Activated naive CD4-positive, alpha-beta T cell (primary cell): ENCODE measurements around the gene OR4C11.

Experiments
- DNase-seq, 4 experiments: peaks; one replicate each; lab custom pipeline; 2025; lab: John Stamatoyannopoulos, UW

The OR4C11 gene

DNA sequence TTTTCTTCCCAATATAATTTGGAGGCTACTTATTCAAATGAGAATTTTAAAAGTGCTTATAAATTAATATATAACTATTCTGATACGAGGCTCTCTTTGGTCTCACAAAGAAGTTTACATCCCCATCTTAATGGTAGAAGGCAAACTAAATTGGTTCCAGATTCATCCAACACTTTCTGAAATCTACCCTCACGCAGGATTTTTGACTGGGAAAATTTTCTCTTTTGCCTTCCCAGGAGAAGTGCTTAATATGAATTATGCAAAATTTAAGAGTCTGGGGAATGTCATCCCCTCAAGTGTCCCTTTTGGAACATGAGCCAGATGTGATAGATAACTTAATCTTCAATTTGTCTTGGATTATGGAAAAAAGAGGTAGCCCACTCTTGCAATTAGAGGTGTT, at the start of gene OR4C11:
OR4C11 (minus strand) TSS at position 101 of the 400 bp plus-strand sequence. CDS start 3,272 bp downstream, outside the sequence.
- no peak for DNase-seq

DNA sequence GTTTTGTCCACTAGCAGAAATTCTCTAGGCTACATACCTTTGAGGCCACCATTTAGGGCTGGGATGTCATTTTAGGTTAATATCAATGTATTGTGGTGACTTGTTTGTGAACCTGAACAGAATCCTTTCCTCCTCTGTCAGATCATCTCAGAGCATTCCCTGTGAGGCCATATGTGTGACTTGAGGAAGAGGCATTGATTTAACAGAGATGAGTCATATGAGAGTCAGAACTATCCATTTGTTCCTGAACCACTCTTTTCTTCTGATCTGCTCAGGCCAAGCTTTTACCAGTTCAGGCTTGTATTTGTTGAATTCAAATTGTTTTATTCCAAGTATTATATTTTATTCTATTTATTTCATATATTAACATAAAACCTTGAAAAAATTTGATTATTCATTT, 47.7 kb upstream of the OR4C11 start:
- DNase-seq = no peak

- DNase-seq = no peak
Measured at GRCh38 chr11:55652560-55652959, 45.1 kb upstream of the OR4C11 start.

GRCh38 chr11:55648027-55648426, 40.6 kb upstream of the OR4C11 start, which contains the start of gene OR4S2:
TSS of gene OR4S2 (plus strand) at chr11:55648327. CDS start at chr11:55650904, 2,577 bp downstream.
- DNase-seq = no peak

DNA sequence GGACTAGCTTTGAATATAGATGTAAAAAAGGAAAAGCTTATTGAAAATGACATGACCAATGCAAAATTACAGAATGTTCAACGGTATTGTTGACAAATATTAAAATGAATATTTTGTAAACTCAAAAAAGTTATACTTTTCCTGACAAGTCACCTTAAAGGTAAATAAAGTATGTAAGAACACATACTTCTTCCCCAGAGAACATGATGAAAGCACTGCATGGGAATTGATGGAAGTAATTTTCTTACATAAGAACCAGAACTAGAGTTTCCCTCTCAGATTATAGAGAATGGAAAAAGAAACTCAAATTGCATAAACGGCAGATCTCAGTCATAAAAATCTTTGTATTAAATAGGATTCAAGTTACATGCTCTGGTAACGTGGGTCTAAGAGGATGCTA, 27.4 kb upstream of the OR4C11 start, which contains the start of gene OR4P4:
OR4P4 (plus strand) TSS at position 301 of the 400 bp plus-strand sequence.
- DNase-seq = no peak

GRCh38 chr11:55624531-55624930, 17.1 kb upstream of the OR4C11 start:
- DNase-seq = no peak

DNA sequence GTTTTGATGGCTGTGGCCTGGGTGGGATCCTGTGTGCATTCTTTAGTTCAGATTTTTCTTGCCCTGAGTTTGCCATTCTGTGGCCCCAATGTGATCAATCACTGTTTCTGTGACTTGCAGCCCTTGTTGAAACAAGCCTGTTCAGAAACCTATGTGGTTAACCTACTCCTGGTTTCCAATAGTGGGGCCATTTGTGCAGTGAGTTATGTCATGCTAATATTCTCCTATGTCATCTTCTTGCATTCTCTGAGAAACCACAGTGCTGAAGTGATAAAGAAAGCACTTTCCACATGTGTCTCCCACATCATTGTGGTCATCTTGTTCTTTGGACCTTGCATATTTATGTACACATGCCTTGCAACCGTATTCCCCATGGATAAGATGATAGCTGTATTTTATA, 34.9 kb downstream of the OR4C11 start:
- no peak for DNase-seq

- no peak for DNase-seq
Measured at GRCh38 chr11:55571828-55572227, 35.6 kb downstream of the OR4C11 start, which contains the start of gene OR4C16. TSS of gene OR4C16 (plus strand) at chr11:55572128. CDS start at chr11:55572128, 0 bp downstream.

- DNase-seq = no peak
Measured at GRCh38 chr11:55554169-55554568, 53.3 kb downstream of the OR4C11 start, which contains the start of gene OR4C15. TSS of gene OR4C15 (plus strand) at chr11:55554469. CDS start at chr11:55554469, 0 bp downstream.
